Measurements from ENCODE around the gene GIN1. TPM values are rescaled to one million over a fixed set of nuclear protein-coding genes. Genes with fewer than 3 reads are reported as not detected.

GIN1 gene
- total and polyA plus RNA-seq, 4 donors, result 3.1 to 12.6 (median 5.7) TPM

- WGBS, 2 donors, result 92 to 97% methylated on average over 6 of the region's 6 CpGs
- H3K27ac ChIP-seq (ENCODE audit: low read depth in 1 of 2, low read length in 1 of 2), result no peak overlapping the region
- H3K27me3 ChIP-seq (ENCODE audit: control insufficient read depth in 3 of 3, insufficient read depth in 3 of 3, low read length in 2 of 3), result no peaks in the 10 kb centered on the region
- H3K9me3 ChIP-seq (ENCODE audit: control insufficient read depth in 4 of 4, insufficient read depth in 3 of 4, low read length in 3 of 4), result no peaks in the 10 kb centered on the region
- ATAC-seq (ENCODE audit: insufficient read depth, low FRiP score) (no peak), DNase-seq (no peak)
- H3K36me3 ChIP-seq (ENCODE audit: control insufficient read depth in 4 of 4, insufficient read depth in 4 of 4, low read length in 4 of 4), result peaks cover 7 to 11% (median 10%) of the 10 kb centered on the region in 4 donors
- H3K4me1 ChIP-seq (ENCODE audit: control insufficient read depth in 5 of 5, insufficient read depth in 5 of 5, low read length in 5 of 5), result no peaks in the 10 kb centered on the region
- no peak overlapping the region for H3K4me3 ChIP-seq
- no peak overlapping the region for H3K9ac ChIP-seq (ENCODE audit: insufficient read depth in 1 of 2, low read length in 2 of 2)
- TF ChIP-seq CTCF (IDR thresholded peaks at IDR 0.05; ENCODE audit: control extremely low read depth, extremely low read depth), result no peak
Observed at GRCh38 chr5:103101079-103101750, 18.7 kb downstream of the GIN1 start.

DNA sequence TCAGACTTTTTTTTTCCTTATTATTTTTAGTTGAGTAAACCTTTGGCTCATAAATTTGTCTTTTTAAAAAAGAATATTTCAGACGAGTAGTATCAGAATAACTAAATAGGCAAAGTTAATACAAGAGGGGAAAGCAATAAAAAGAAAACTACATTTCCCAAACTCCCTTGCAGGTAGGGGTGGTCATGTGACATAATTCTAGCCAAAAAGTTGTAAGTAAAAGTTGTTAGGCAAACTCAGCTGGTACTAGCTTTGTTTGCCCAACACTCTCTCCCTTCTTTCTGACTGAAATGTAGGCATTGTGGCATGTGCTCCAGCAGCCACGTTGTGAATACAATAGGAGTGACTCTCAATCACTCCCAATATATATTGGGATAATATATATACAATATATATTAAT lies 20.9 kb downstream of the GIN1 start:
- Histone ChIP-seq H3K4me1 (ENCODE audit: control insufficient read depth in 5 of 5, insufficient read depth in 5 of 5, low read length in 5 of 5) (peaks cover 0 to 2% (median 0%) of the 10 kb centered on the region in 5 donors), H3K36me3 (ENCODE audit: control insufficient read depth in 4 of 4, insufficient read depth in 4 of 4, low read length in 4 of 4) (peaks cover 7 to 11% (median 9%) of the 10 kb centered on the region in 4 donors), H3K27ac (ENCODE audit: low read depth in 1 of 2, low read length in 1 of 2) (no peak overlapping the region), H3K9me3 (ENCODE audit: control insufficient read depth in 4 of 4, insufficient read depth in 3 of 4, low read length in 3 of 4) (no peaks in the 10 kb centered on the region), H3K27me3 (ENCODE audit: control insufficient read depth in 3 of 3, insufficient read depth in 3 of 3, low read length in 2 of 3) (no peaks in the 10 kb centered on the region), H3K4me3 (no peak overlapping the region), H3K9ac (ENCODE audit: insufficient read depth in 1 of 2, low read length in 2 of 2) (no peak overlapping the region)
- DNase-seq, result no peak
- no peak for ATAC-seq (ENCODE audit: insufficient read depth, low FRiP score)
- WGBS, 2 donors, result 74 to 85% methylated on average over 2 of the region's 2 CpGs
- TF ChIP-seq CTCF (IDR thresholded peaks at IDR 0.05; ENCODE audit: control extremely low read depth, extremely low read depth), result no peak

GRCh38 chr5:103094737-103095136 lies 25.2 kb downstream of the GIN1 start:
- Histone ChIP-seq H3K9ac (ENCODE audit: insufficient read depth in 1 of 2, low read length in 2 of 2) (no peak overlapping the region), H3K27me3 (ENCODE audit: control insufficient read depth in 3 of 3, insufficient read depth in 3 of 3, low read length in 2 of 3) (no peaks in the 10 kb centered on the region), H3K27ac (ENCODE audit: low read depth in 1 of 2, low read length in 1 of 2) (peak overlapping the region in 1 of 2 donors; percentile 72), H3K36me3 (ENCODE audit: control insufficient read depth in 4 of 4, insufficient read depth in 4 of 4, low read length in 4 of 4) (peaks cover 2 to 5% (median 4%) of the 10 kb centered on the region in 4 donors), H3K4me1 (ENCODE audit: control insufficient read depth in 5 of 5, insufficient read depth in 5 of 5, low read length in 5 of 5) (peaks cover 0 to 7% (median 0%) of the 10 kb centered on the region in 5 donors), H3K4me3 (no peak overlapping the region), H3K9me3 (ENCODE audit: control insufficient read depth in 4 of 4, insufficient read depth in 3 of 4, low read length in 3 of 4) (no peaks in the 10 kb centered on the region)
- no peak for DNase-seq
- no peak for TF ChIP-seq CTCF (IDR thresholded peaks at IDR 0.05; ENCODE audit: control extremely low read depth, extremely low read depth)
- 65 to 91% methylated on average over 2 of the region's 2 CpGs for WGBS, 2 donors
- no peak for ATAC-seq (ENCODE audit: insufficient read depth, low FRiP score)
